BJ (cell line): ENCODE measurements around the gene TSHZ2. TPM values are rescaled to one million over a fixed set of nuclear protein-coding genes. Genes with fewer than 3 reads are reported as not detected.
A peak's percentile ranks its signal among the peaks of the same experiment; 100 is the strongest.

ENCODE experiments used
- CTCF ChIA-PET: fragments of 350-600 bp; formaldehyde crosslinking; extraction: SDS; loops from one replicate; lab custom pipeline; 2021; ENCODE audit warnings: antibody characterized with exemption, inconsistent platforms; lab: Yijun Ruan, JAX
- POLR2A ChIA-PET: fragments of 300-600 bp; sonication (Branson Sonifier 250); formaldehyde crosslinking; extraction: SDS; loops from one replicate; lab custom pipeline; 2021; ENCODE audit warnings: antibody characterized with exemption; lab: Charles Lee
- DNase-seq: peaks from one replicate; pipeline ENCODE4 v3.0.0-alpha.2; 2011; ENCODE audit warnings: low read depth
- H3K27me3 ChIP-seq: 2 replicates; pipeline ENCODE4 v1.6.0; 2011; ENCODE audit warnings: low read length; ENCODE audit not compliant: control insufficient read depth, insufficient read depth
- H3K36me3 ChIP-seq: 2 replicates; pipeline ENCODE4 v1.5.1; 2011; ENCODE audit warnings: low read length; ENCODE audit not compliant: control insufficient read depth, insufficient read depth
- H3K4me3 ChIP-seq: 2 replicates; pipeline ENCODE4 v1.5.1; 2011; ENCODE audit warnings: low read depth, mild to moderate bottlenecking, control low read depth, low read length
- polyA minus RNA-seq: library from RNA; depleted of rRNA, polyadenylated mRNA; stranded (reverse); fragments of >200 nt; gene quantifications from 2 replicates; pipeline ENCODE4 v1.2.3, GENCODE V29; 2011; rRNA and poly(A)+ RNA removed
- polyA plus RNA-seq: library from polyadenylated mRNA; depleted of rRNA; stranded (reverse); fragments of >200 nt; gene quantifications from 2 replicates; pipeline ENCODE4 v1.2.3, GENCODE V29; 2011; rRNA removed
- TF ChIP-seq, protein P1 (sequence below): IDR thresholded peaks from 2 replicates; pipeline ENCODE4 v1.5.1; 2011; ENCODE audit warnings: low read depth, mild to moderate bottlenecking, control low read depth, inconsistent platforms, low read length, moderate library complexity; ENCODE audit not compliant: insufficient read depth

TSHZ2 gene, protein sequence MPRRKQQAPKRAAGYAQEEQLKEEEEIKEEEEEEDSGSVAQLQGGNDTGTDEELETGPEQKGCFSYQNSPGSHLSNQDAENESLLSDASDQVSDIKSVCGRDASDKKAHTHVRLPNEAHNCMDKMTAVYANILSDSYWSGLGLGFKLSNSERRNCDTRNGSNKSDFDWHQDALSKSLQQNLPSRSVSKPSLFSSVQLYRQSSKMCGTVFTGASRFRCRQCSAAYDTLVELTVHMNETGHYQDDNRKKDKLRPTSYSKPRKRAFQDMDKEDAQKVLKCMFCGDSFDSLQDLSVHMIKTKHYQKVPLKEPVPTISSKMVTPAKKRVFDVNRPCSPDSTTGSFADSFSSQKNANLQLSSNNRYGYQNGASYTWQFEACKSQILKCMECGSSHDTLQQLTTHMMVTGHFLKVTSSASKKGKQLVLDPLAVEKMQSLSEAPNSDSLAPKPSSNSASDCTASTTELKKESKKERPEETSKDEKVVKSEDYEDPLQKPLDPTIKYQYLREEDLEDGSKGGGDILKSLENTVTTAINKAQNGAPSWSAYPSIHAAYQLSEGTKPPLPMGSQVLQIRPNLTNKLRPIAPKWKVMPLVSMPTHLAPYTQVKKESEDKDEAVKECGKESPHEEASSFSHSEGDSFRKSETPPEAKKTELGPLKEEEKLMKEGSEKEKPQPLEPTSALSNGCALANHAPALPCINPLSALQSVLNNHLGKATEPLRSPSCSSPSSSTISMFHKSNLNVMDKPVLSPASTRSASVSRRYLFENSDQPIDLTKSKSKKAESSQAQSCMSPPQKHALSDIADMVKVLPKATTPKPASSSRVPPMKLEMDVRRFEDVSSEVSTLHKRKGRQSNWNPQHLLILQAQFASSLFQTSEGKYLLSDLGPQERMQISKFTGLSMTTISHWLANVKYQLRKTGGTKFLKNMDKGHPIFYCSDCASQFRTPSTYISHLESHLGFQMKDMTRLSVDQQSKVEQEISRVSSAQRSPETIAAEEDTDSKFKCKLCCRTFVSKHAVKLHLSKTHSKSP (N-terminal part only)
- polyA plus RNA-seq (not detected in 2 replicates), polyA minus RNA-seq (not detected in 2 replicates)

DNA sequence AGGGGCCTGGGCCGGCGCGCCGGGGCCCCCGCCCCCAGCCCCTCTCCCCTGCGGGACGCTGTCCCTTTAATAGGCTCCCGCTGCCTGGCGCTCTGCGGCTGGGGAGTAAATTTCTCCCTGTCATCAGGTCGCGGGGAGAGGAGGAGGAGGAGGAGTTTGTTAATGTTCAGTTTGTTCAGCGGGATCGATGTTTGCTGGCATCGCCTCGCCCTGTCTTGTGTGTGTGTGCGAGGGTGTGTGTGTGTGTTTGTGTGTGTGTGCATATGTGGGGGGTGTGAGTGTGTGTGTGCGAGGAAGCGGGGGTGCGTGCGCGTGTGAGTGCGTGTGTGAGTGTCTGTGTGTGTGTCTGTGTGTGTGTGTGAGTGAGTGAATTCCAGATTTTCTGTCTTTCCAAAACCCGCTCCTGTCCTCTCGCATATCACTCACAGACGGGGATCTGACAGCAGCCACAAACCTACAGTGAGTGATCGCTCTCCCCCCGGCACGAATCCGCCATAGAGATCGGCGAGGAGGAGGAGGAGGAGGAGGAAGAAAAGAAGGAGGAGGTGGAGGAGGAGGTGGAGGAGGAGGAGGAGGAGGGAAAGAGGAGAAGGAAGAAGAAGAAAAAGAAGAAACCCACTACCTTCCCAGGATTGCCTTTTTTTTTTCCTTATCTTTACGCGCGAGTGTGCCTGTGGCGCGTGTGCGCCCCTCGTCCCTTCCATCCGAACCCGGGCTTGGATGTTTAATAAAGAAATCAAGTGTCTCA is at the start of gene TSHZ2:
TSS of gene TSHZ2 (plus strand) at position 169 of the 748 bp plus-strand sequence. CDS start 936 bp downstream, outside the sequence.
- TF ChIP-seq, protein P1, sequence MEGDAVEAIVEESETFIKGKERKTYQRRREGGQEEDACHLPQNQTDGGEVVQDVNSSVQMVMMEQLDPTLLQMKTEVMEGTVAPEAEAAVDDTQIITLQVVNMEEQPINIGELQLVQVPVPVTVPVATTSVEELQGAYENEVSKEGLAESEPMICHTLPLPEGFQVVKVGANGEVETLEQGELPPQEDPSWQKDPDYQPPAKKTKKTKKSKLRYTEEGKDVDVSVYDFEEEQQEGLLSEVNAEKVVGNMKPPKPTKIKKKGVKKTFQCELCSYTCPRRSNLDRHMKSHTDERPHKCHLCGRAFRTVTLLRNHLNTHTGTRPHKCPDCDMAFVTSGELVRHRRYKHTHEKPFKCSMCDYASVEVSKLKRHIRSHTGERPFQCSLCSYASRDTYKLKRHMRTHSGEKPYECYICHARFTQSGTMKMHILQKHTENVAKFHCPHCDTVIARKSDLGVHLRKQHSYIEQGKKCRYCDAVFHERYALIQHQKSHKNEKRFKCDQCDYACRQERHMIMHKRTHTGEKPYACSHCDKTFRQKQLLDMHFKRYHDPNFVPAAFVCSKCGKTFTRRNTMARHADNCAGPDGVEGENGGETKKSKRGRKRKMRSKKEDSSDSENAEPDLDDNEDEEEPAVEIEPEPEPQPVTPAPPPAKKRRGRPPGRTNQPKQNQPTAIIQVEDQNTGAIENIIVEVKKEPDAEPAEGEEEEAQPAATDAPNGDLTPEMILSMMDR, result no peak
- H3K4me3 ChIP-seq, result peak within 1 kb of the TSS; percentile 21
- H3K36me3 ChIP-seq, result no peaks in the 10 kb centered on the region
- CTCF ChIA-PET, result no interaction called here
- peaks cover 6% of the 10 kb centered on the region; the same call in 1 of the 2 replicates for H3K27me3 ChIP-seq
- DNase-seq, result no peak
- POLR2A ChIA-PET, result no interaction called here

DNA sequence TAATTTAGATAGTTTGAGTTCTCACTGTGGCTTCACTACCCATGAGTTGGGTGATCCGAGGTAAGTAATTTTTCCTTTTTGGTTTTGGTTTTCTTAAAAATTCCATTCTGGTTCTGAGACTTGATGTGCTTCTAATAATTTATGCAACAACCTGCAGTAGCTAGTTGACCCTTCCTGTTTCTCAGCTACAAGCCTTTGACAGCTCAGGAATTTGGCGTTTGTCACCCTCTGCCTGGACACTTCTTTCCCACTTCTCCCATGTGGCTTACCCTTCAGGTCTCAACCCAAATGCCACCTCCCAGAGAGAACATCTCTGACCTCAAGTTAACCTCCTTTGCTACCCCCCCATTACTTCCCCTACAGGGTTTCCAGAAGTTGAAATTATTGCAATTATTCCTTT is 49.7 kb upstream of the TSHZ2 start:
- TF ChIP-seq, protein P1, result no peak
- ChIA-PET POLR2A (no interaction called here), CTCF (interaction anchor here (0.6 kb wide), 1 partner anchor 10 kb away, joined by 3 read pairs; no protein-coding TSS in a partner anchor)
- DNase-seq, result no peak
- H3K4me3 ChIP-seq, result no peak overlapping the region
- no peaks in the 10 kb centered on the region for H3K27me3 ChIP-seq
- H3K36me3 ChIP-seq, result no peaks in the 10 kb centered on the region

DNA sequence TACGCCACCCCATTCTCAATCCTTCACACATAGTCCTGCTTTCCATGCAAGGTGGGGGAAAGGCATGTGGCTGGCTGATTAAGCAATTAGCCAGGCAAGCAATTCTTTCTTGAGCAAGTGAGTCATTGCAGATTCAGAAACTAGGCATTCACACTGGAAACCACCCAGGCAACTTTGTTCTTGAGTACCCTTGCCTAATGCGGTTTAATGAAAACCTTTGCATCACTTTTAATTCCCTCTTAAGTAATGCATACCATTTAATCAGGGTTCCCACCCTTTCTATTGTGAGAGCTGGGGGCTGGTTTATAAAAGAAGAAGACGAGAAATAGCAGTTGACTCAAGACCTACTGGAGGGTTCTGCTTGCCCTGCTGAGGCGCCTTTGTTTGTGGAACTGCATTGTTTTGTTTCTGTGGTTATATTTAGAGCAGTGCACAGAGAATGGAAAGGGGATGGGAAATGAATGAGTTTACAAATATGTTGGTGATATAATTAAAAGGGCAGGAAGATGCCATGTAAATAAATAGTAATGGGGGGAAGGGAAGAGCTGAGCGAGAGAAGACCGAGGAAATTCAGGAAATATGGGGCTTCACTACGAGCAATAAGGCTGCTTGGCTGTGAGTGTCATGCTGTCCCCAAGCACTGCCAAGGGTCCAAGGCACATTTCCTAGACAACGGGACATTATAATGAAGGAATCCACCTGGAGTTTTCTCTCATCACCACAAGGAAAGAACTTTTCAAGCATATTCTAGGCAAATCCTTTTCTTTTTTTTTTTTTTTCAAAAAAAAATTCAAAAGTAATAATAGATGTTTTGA is 48.8 kb upstream of the TSHZ2 start:
- no peaks in the 10 kb centered on the region for H3K27me3 ChIP-seq
- TF ChIP-seq, protein P1, result no peak
- POLR2A ChIA-PET, result no interaction called here
- CTCF ChIA-PET, result no interaction called here
- no peaks in the 10 kb centered on the region for H3K36me3 ChIP-seq
- DNase-seq, result peak; percentile 50
- no peak overlapping the region for H3K4me3 ChIP-seq

DNA sequence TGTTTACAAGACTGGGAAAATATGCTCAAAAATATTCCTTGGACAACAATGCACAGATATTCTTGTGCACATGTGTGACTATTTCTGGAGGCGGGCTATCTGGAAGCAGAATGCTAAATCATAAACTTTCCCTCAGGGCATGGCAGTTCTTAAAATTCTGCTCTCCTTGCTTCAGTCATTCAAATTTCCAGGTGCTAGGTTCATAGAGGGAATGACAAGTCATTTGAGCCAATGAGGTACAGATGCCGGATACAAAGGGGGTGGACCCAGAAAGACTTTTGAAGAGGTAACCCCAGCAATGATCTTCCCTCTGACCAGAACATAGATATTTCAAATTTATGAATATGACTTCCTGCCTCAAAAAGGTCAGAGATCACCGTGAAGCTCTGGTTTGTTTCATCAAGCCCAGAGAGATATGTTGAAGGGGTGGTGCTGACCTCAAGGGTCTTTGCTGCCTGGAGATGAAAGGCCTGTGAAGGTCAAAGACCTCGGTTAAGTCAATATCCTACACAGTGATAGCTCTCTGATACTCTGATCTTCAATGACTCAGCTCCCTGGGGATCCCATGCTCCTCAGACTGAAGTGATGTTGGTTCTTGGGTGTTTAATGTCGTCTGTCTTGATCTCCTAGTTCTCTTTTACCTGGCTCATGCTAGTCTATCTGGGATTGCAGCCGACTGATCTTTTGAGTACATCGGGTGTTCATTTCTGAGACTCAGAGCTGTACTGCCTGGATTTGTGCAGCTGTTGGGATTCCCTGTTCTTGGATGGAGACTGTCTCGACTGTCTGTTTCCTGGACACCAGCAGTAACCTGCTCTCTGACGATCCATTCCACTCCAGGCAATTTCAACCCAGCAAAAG is 47.5 kb upstream of the TSHZ2 start:
- CTCF ChIA-PET, result no interaction called here
- POLR2A ChIA-PET, result no interaction called here
- DNase-seq, result no peak

More for the DNA sequence above, 47.5 kb upstream of the TSHZ2 start:
- TF ChIP-seq, protein P1, result no peak
- H3K27me3 ChIP-seq, result no peaks in the 10 kb centered on the region
- no peaks in the 10 kb centered on the region for H3K36me3 ChIP-seq
- H3K4me3 ChIP-seq, result no peak overlapping the region
